HEK293T (cell line): Measurements from ENCODE around the gene MYL5.

Source experiments
- BHLHE40 ChIP-seq: fragments of 450-650 bp; IDR thresholded peaks from 2 replicates; pipeline ENCODE4 v1.6.1; 2016; ENCODE audit warnings: mild to moderate bottlenecking, moderate library complexity, borderline replicate concordance
- CTBP1 ChIP-seq: fragments of 450-650 bp; IDR thresholded peaks from 2 replicates; pipeline ENCODE4 v1.6.1; 2016; ENCODE audit warnings: borderline replicate concordance
- ELF4 ChIP-seq: fragments of 450-650 bp; IDR thresholded peaks from 2 replicates; pipeline ENCODE4 v1.6.1; 2017; ENCODE audit warnings: antibody characterized with exemption
- FOXM1 ChIP-seq: fragments of 450-650 bp; IDR thresholded peaks from 2 replicates; pipeline ENCODE4 v1.6.1; 2017; ENCODE audit warnings: mild to moderate bottlenecking, borderline replicate concordance
- SUZ12 ChIP-seq: fragments of 450-650 bp; IDR thresholded peaks from 2 replicates; pipeline ENCODE4 v1.6.1; 2016; ENCODE audit warnings: mild to moderate bottlenecking

DNA sequence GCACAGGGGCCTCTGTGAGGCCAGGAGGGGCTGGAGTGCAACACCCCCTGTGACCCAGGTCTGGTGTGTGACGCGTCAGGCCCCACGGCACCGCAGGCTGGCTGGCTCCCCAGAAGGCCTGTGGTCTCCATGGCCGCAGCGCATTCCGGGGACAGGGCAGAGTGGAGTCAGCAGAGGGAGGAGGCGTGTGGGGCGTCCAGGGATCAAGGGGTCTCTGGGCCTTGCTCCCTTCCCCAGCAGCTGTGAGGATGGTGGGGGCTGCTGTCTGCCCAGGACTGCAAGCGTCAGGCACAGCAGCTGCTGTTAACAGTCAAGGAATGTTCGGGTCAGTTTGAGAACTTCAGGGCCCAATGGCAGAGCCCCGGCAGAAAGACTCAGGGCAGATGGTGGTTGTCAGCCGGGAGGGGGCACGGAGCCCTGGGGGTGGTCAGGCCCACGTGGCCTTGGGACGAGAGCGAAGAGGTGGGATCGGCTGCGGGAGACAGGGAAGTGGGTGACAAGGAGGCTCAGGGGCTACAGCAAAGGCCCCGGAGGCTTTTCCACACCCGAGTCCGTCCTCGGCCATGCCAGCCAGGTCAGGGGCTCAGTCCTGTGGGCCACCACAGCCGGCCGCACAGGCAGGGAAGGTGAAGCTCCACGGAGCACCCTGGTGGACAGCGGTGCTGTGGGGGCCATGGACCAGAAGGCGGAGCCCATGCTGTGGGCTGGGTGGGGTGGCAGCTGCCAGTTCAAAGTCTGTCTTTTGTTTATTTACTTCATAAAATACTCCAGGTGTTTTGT, 49.6 kb downstream of the MYL5 start:
- TF ChIP-seq CTBP1 = no peak
- no peak for TF ChIP-seq BHLHE40
- TF ChIP-seq ELF4 = no peak
- TF ChIP-seq SUZ12 = no peak
- no peak for TF ChIP-seq FOXM1
